GM12865 (cell line): ENCODE measurements around the gene AP2S1.

Experiments used
- DNase-seq: peaks from one replicate; pipeline ENCODE4 v3.0.0; 2010; ENCODE audit warnings: low read depth
- H3K4me3 ChIP-seq: 2 replicates; pipeline ENCODE4 v1.5.1; 2011; ENCODE audit warnings: mild to moderate bottlenecking, low read depth, low read length, control low read depth
- CTCF ChIP-seq: IDR thresholded peaks from 2 replicates; pipeline ENCODE4 v1.5.1; 2011; ENCODE audit warnings: low read length, control low read depth, low read depth, inconsistent platforms; ENCODE audit not compliant: insufficient read depth; ENCODE audit errors: missing control alignments

The AP2S1 gene

GRCh38 chr19:46866407-46867136 is 15.9 kb upstream of the AP2S1 start:
- no peak overlapping the region for H3K4me3 ChIP-seq
- TF ChIP-seq CTCF, result no peak
- DNase-seq, result no peak

- no peak for TF ChIP-seq CTCF
- DNase-seq, result no peak
- H3K4me3 ChIP-seq, result no peak overlapping the region
Measured at GRCh38 chr19:46863818-46864629, 13.4 kb upstream of the AP2S1 start.

GRCh38 chr19:46862974-46863632 is 12.5 kb upstream of the AP2S1 start:
- DNase-seq, result no peak
- no peak for TF ChIP-seq CTCF
- peak overlapping the region; percentile 83 for H3K4me3 ChIP-seq

- no peak for DNase-seq
- peak overlapping the region; percentile 83 for H3K4me3 ChIP-seq
- no peak for TF ChIP-seq CTCF
Measured at GRCh38 chr19:46862503-46862834, 11.8 kb upstream of the AP2S1 start.

- TF ChIP-seq CTCF, result no peak
- DNase-seq, result peak; percentile 29
Measured at GRCh38 chr19:46861691-46862502, 11.3 kb upstream of the AP2S1 start.

GRCh38 chr19:46860846-46861690 is 10.4 kb upstream of the AP2S1 start, which contains the start of gene ARHGAP35:
Gene ARHGAP35, plus strand, starts transcription at chr19:46860997. Its CDS starts 57,679 bp downstream, at chr19:46918676.
- no peak for TF ChIP-seq CTCF
- peak; percentile 22 for DNase-seq
- H3K4me3 ChIP-seq, result peak within 1 kb of the TSS; percentile 83

More at GRCh38 chr19:46861691-46862502, 11.3 kb upstream of the AP2S1 start:
- H3K4me3 ChIP-seq, result peak overlapping the region; percentile 83
